Middle frontal gyrus (tissue), 1 donor: ENCODE data around the gene ACSS1.

Source experiments
- DNase-seq: peaks from one replicate; pipeline ENCODE4 v3.0.0-alpha.2; 2015; ENCODE audit warnings: low spot score; ENCODE audit errors: extremely low spot score

ACSS1 gene

GRCh38 chr20:25046736-25047666 lies 10.9 kb downstream of the ACSS1 start:
- no peak for DNase-seq

- no peak for DNase-seq
Measured at GRCh38 chr20:25046181-25046641, 11.7 kb downstream of the ACSS1 start.

- no peak for DNase-seq
Measured at GRCh38 chr20:25045343-25045712, 12.6 kb downstream of the ACSS1 start.

- no peak for DNase-seq
Measured at GRCh38 chr20:25044660-25045342, 13.1 kb downstream of the ACSS1 start.

- no peak for DNase-seq
Measured at GRCh38 chr20:25044261-25044560, 13.7 kb downstream of the ACSS1 start.

- DNase-seq: no peak
Measured at GRCh38 chr20:25043499-25044260, 14.3 kb downstream of the ACSS1 start.

- DNase-seq: no peak
Measured at GRCh38 chr20:25042531-25043498, 15.1 kb downstream of the ACSS1 start.

GRCh38 chr20:25041813-25042530 lies 16.0 kb downstream of the ACSS1 start:
- no peak for DNase-seq

- no peak for DNase-seq
Measured at GRCh38 chr20:25040438-25040831, 17.5 kb downstream of the ACSS1 start.

GRCh38 chr20:25039697-25040437 lies 18.1 kb downstream of the ACSS1 start:
- DNase-seq: peak; percentile 44

- no peak for DNase-seq
Measured at GRCh38 chr20:25038591-25039015, 19.3 kb downstream of the ACSS1 start.

GRCh38 chr20:25038103-25038410 lies 19.9 kb downstream of the ACSS1 start:
- DNase-seq: no peak

GRCh38 chr20:25037288-25038102 lies 20.4 kb downstream of the ACSS1 start:
- DNase-seq: no peak

GRCh38 chr20:25036331-25036936 lies 21.5 kb downstream of the ACSS1 start:
- no peak for DNase-seq

GRCh38 chr20:25035921-25036320 lies 22.0 kb downstream of the ACSS1 start:
- no peak for DNase-seq

- DNase-seq: no peak
Measured at GRCh38 chr20:25033924-25034300, 24.0 kb downstream of the ACSS1 start.

GRCh38 chr20:25033265-25033923 lies 24.5 kb downstream of the ACSS1 start:
- no peak for DNase-seq
